GM12801 (cell line): ENCODE results near the gene CASR.

Experiments used
- CTCF ChIP-seq: IDR thresholded peaks from one replicate; pipeline ENCODE4 v1.5.1; 2011; ENCODE audit warnings: control low read depth; ENCODE audit not compliant: insufficient read length; ENCODE audit errors: extremely low read depth

The CASR gene

GRCh38 chr3:122263058-122263457 is 79.6 kb downstream of the CASR start:
- TF ChIP-seq CTCF = no peak

- no peak for TF ChIP-seq CTCF
Measured at GRCh38 chr3:122263974-122264588, 80.6 kb downstream of the CASR start.

GRCh38 chr3:122265957-122266356 is 82.5 kb downstream of the CASR start:
- no peak for TF ChIP-seq CTCF

GRCh38 chr3:122268257-122269024 is 85.0 kb downstream of the CASR start:
- TF ChIP-seq CTCF = no peak

- no peak for TF ChIP-seq CTCF
Measured at GRCh38 chr3:122269045-122269444, 85.6 kb downstream of the CASR start.

GRCh38 chr3:122271246-122271898 is 87.9 kb downstream of the CASR start:
- no peak for TF ChIP-seq CTCF

GRCh38 chr3:122272879-122273278 is 89.4 kb downstream of the CASR start:
- TF ChIP-seq CTCF = no peak
